HG03520 (cell line): Measurements from ENCODE around the gene PER2.

Source experiments
- ATAC-seq: cut with Tn5 transposase; IDR thresholded peaks from one replicate; pipeline ENCODE4 v1.9.1; 2021; ENCODE audit warnings: mild to moderate bottlenecking, moderate library complexity; ENCODE audit not compliant: unreplicated experiment

PER2 gene

GRCh38 chr2:238231809-238232208 is 56.6 kb downstream of the PER2 start:
- ATAC-seq: no peak

DNA sequence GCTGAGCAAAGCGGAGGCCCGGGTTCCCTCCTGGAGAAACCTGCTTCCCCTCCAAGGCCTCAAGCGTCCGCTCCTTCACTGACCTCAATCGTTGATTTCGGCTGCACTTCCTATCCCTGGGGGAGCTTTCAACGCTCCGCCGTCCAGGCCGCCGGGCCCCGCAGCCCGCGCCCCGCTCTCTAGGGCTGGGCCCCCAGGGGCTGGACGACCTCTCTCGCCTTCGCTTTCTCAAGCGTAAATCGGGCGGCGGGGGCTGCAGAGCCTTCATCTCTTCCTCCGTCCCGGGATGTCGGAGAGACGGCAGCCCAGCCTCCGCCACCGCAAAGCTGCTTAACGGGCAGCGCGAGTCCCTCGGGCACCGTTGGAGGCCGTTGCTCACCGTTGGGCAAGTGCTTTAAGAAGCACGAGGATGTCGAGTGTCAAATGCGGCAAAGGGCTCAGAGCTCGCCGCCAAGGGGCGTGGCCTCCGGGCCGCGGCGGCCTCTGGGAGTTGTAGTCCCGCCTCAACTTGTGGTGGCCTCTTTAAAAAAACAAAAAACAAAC is 57.1 kb downstream of the PER2 start:
- ATAC-seq: peak; percentile 58

DNA sequence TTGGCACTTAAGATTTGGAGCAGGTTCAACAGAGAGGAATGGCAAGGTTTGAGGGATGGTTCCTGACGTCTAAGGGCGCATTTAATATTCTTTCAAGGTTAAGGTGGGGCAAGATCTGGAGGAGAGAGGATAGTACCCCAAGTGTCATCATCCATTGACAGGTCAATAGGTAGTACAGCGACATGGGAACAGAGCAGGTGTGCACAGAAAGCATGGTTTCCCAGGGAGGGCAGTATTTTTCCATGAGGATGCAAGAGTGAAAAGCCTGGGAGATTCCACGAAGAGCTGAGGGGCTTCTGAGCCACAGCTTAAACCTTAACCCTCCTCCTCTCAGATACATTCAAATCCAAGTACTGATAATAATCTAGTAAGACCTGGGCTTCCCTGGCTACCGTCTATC is 57.7 kb downstream of the PER2 start:
- no peak for ATAC-seq

DNA sequence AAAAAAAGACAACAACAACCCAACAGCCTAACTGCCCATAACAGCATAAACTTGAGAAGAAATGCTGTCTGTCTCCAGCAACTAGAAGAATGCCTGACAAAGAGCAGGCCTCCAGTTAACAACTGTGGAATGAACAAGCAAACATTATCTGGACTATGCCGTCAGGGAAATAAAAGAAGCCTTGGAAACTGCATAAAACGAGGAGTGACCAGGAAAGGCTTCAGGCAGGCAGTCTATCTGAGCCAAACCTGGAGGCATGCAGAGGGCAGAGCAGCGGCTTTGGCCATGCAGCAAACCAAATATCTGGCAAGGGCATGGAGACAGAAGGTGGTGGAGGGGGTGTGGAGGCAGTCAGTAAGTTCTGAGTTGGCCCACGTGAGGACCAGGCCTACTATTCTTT is 59.7 kb downstream of the PER2 start:
- ATAC-seq: no peak

- no peak for ATAC-seq
These were observed 60.8 kb downstream of the PER2 start for GRCh38 chr2:238227587-238228032.

GRCh38 chr2:238226698-238227586 is 61.5 kb downstream of the PER2 start:
- no peak for ATAC-seq

DNA sequence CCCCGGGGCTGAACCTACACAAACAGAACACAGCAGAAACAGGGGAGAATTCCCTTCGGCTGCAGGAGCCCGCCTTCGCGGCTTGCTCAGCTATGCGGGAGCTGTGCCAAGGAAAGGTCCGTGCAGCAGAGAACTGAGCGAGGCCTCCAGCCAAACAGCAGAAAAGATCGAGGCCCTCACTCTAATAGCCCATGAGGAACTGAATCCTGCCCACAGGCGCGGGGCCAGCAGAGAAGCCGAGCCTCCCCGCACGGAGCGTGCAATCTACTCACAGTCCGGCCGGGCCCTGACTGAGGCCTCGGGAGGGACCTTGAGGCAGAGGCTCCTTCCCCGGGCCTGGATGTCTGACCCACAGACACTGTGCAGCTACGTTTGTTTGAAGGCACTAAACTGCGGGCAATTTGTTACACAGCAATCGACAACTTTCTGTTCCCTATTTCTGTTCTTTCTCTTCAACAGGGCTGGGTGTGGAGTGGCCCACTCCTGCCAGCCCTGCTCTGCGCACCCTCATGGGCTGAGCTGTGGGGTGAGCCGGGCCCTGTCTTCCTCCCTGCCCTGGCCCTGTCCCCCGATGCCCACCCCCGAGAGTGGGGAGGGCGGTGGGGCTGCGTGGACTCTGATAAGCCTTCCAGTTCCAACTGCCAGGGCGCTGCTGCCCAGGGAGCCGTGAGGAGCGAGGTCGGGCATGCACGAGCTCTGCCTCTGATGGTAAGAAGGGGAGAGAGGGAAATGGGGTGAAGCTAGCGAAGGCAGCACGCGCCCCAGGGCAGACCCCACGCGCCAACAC is 62.3 kb downstream of the PER2 start:
- no peak for ATAC-seq

- ATAC-seq: no peak
These were observed 63.3 kb downstream of the PER2 start for GRCh38 chr2:238225121-238225520.

- ATAC-seq: no peak
These were observed 63.9 kb downstream of the PER2 start for GRCh38 chr2:238224356-238225035.

GRCh38 chr2:238220892-238221521 is 67.4 kb downstream of the PER2 start:
- no peak for ATAC-seq

GRCh38 chr2:238220274-238220891 is 68.0 kb downstream of the PER2 start:
- ATAC-seq: no peak

DNA sequence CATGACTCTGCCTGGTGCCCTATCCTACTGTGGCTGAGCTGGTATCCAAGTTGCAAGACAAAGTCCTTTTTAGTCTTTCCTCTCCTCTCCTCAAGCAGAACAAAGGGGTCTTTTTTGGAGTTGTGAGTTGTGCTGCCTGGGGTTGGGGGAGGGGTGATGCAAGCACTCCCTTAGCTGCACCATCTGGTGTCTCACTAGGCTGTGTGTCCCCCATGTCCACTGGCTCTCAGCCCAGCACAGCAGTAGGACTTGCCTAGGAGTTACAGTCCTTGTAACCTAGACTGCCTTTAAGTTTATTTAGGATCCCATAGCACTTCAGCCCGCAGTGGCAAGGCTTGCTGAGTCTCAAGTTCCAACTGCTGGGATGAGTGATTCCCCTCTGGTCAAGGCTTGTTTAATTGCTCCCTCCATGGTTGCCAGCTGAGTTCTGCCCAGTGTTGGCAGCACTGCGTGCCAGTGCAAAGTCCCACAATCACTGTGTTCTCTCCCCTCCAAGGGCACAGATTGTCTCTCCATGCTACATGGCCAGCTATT is 71.7 kb downstream of the PER2 start:
- ATAC-seq: no peak

GRCh38 chr2:238207006-238207405 is 81.4 kb downstream of the PER2 start:
- no peak for ATAC-seq

- ATAC-seq: peak; percentile 14
These were observed 84.3 kb downstream of the PER2 start for GRCh38 chr2:238203973-238204683.

DNA sequence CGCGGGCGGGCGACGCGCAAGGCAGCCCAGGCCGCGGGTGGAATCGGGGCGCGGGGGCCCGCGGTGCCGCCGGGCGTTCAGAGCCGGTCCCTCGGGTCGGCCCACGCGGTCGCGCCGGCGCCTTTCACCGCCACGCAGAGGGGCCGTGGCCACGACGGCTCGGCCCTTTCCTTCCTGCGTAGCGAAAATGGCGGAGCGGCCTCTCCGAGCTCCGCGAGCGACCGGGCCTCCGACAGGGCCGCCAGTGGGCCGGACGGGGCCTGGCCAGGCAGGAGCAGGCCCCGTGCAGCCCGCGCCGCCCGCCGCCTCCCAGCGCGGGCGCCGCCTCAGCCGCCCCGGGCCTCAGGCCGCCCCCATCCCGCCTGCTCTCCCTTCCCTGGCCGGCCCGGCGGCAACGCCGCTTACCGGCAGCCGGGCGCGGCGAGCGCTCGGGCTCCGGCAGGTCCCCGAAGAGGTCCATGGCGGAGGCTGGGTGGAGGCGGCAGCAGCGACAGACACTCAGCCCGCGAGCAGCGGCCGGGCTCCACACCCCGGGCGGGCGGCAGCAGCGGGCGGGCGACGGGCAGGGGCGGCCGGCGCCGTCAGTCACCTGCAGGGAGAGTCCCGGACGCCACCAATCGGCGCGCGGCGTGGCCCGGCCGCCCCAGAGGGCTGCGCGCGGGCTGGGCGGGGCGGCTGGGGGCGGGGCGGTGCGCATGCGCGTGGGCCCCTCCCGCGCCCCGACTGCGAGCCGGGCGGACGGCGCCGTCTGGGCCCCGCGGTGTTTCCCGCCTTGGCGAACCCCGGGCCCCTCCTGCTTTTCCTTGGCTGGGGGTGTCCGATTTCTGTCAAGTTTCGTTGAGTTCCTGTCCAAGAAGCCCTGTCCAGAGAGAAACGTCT is 85.1 kb downstream of the PER2 start, which contains the start of gene ILKAP:
TSS of gene ILKAP (minus strand) at position 602 of the 879 bp plus-strand sequence. CDS start at position 460, 142 bp downstream.
- ATAC-seq: peak; percentile 94

- no peak for ATAC-seq
These were observed 85.9 kb downstream of the PER2 start for GRCh38 chr2:238202326-238203093.
